Measurements from ENCODE around the gene PI4K2B. TPM values are rescaled to one million over a fixed set of nuclear protein-coding genes. Genes with fewer than 3 reads are reported as not detected.

PI4K2B gene
- total and polyA plus RNA-seq, 2 of the 13 experiments (the other 11 are each of a cell fraction or from before 2014, with no cell fraction given): 6.9 to 25.8 TPM

GRCh38 chr4:25302626-25303025 is 68.8 kb downstream of the PI4K2B start:
- Histone ChIP-seq H3K9me3 (ENCODE audit: low read length) (no peaks in the 10 kb centered on the region), H2AFZ (ENCODE audit: low read length) (no peak overlapping the region), H4K20me1 (ENCODE audit: insufficient read depth, low read length) (no peaks in the 10 kb centered on the region), H3K79me2 (ENCODE audit: insufficient read depth, low read length) (no peaks in the 10 kb centered on the region), H3K4me1 (ENCODE audit: insufficient read depth, low read length) (peaks cover 28% of the 10 kb centered on the region), H3K36me3 (replicated peaks in 1 of 2; ENCODE audit: control insufficient read depth in 1 of 2, insufficient read depth in 2 of 2, low read length in 2 of 2) (no peaks in the 10 kb centered on the region), H3K4me2 (ENCODE audit: low read depth, low read length) (no peak overlapping the region), H3K27ac (ENCODE audit: extremely low read length, insufficient read depth, low read length) (no peak overlapping the region), H3K4me3 (replicated peaks in 1 of 3; ENCODE audit: insufficient read depth in 1 of 3, low read depth in 2 of 3, low read length in 3 of 3) (no peak overlapping the region), H3K9ac (ENCODE audit: insufficient read depth, low read depth, low read length) (no peak overlapping the region), H3K27me3 (ENCODE audit: control insufficient read depth in 1 of 2, insufficient read depth in 2 of 2, low read length in 2 of 2) (peaks cover 1 to 5% of the 10 kb centered on the region in 2 experiments; a peak in 2 of 5 replicates)
- ATAC-seq (no peak), DNase-seq (ENCODE audit: low spot score) (no peak), FAIRE-seq (no peak)
- no peak for TF ChIP-seq KAT8 (CRISPR knock-in tag; IDR thresholded peaks at IDR 0.05)
- no peak for TF ChIP-seq ZNF782 (CRISPR knock-in tag; IDR thresholded peaks at IDR 0.05; ENCODE audit: borderline replicate concordance)
- no peak for TF ChIP-seq ZNF33B (CRISPR knock-in tag; IDR thresholded peaks at IDR 0.05)
- TF ChIP-seq MNT (IDR thresholded peaks at IDR 0.05): peak; percentile 82
- TF ChIP-seq CREM (IDR thresholded peaks at IDR 0.05): no peak
- no peak for TF ChIP-seq CREM (CRISPR knock-in tag; IDR thresholded peaks at IDR 0.05)
- TF ChIP-seq MEF2D (CRISPR knock-in tag; IDR thresholded peaks at IDR 0.05): no peak
- TF ChIP-seq KMT2A (CRISPR knock-in tag; IDR thresholded peaks at IDR 0.05): no peak
- TF ChIP-seq ZNF136 (CRISPR knock-in tag; IDR thresholded peaks at IDR 0.05; ENCODE audit: low read depth): no peak
- in situ Hi-C loops (cut with HindIII; ENCODE audit: extremely low pct_ligation_motif_present, low pct_unique_long_range_greater_than_20kb): no loop called here
- ChIA-PET POLR2A (interaction anchor here (1.4 kb wide), 1 partner anchor 10 kb away, joined by 4 read pairs; the partner anchor contains the start of gene ZCCHC4), CTCF (ENCODE audit: low intra/inter-chr PET ratio, low total read pairs) (no interaction called here)
- no TSS peak for BruUV-seq (replicated peaks)
- WGBS (ENCODE audit: low lambda C conversion rate): 71% methylated on average over 9 of the region's 9 CpGs
- intact Hi-C loops (cut with micrococcal nuclease; ENCODE audit: unreplicated experiment): no loop called here

Measured in HepG2 (cell line).